Hematopoietic multipotent progenitor cell treated with erythropoietin and hydrocortisone succinate and interleukin-3 and kit ligand, for 4 days (in vitro differentiated cells): ENCODE data around the gene DOCK4.

Experiments used
- DNase-seq: peaks from one replicate; pipeline ENCODE4 v3.0.0-alpha.2; 2015

The DOCK4 gene

GRCh38 chr7:111750878-111751277 is 455.3 kb downstream of the DOCK4 start:
- DNase-seq = no peak

- DNase-seq = no peak
Measured at GRCh38 chr7:111750228-111750627, 456.0 kb downstream of the DOCK4 start.

- no peak for DNase-seq
Measured at GRCh38 chr7:111749625-111750024, 456.6 kb downstream of the DOCK4 start.

- DNase-seq = no peak
Measured at GRCh38 chr7:111747718-111748117, 458.5 kb downstream of the DOCK4 start.

- no peak for DNase-seq
Measured at GRCh38 chr7:111746950-111747349, 459.2 kb downstream of the DOCK4 start.

- no peak for DNase-seq
Measured at GRCh38 chr7:111744501-111745155, 461.6 kb downstream of the DOCK4 start.

- DNase-seq = no peak
Measured at GRCh38 chr7:111743244-111743847, 462.9 kb downstream of the DOCK4 start.

- DNase-seq = peak; percentile 74
Measured at GRCh38 chr7:111741811-111742240, 464.4 kb downstream of the DOCK4 start.

- no peak for DNase-seq
Measured at GRCh38 chr7:111740942-111741341, 465.3 kb downstream of the DOCK4 start.

GRCh38 chr7:111736552-111736874 is 469.7 kb downstream of the DOCK4 start:
- DNase-seq = no peak

GRCh38 chr7:111735661-111736551 is 470.3 kb downstream of the DOCK4 start:
- peak; percentile 84 for DNase-seq

- no peak for DNase-seq
Measured at GRCh38 chr7:111734954-111735660, 471.1 kb downstream of the DOCK4 start.

- DNase-seq = no peak
Measured at GRCh38 chr7:111732923-111733322, 473.3 kb downstream of the DOCK4 start.

GRCh38 chr7:111730476-111731300 is 475.5 kb downstream of the DOCK4 start:
- peak; percentile 74 for DNase-seq

- DNase-seq = no peak
Measured at GRCh38 chr7:111730057-111730456, 476.1 kb downstream of the DOCK4 start.

GRCh38 chr7:111729483-111729882 is 476.7 kb downstream of the DOCK4 start:
- DNase-seq = no peak

- no peak for DNase-seq
Measured at GRCh38 chr7:111728635-111728995, 477.6 kb downstream of the DOCK4 start.

- DNase-seq = no peak
Measured at GRCh38 chr7:111727905-111728634, 478.1 kb downstream of the DOCK4 start.

GRCh38 chr7:111718886-111719285 is 487.3 kb downstream of the DOCK4 start:
- no peak for DNase-seq

GRCh38 chr7:111711426-111712065 is 494.7 kb downstream of the DOCK4 start:
- no peak for DNase-seq

GRCh38 chr7:111710839-111711380 is 495.3 kb downstream of the DOCK4 start:
- DNase-seq = no peak
